ENCODE measurements around the gene MAP1B.

Gene MAP1B

GRCh38 chr5:72134226-72134899 lies 27.1 kb downstream of the MAP1B start:
- no peak for DNase-seq

- DNase-seq: no peak
These were observed 30.6 kb downstream of the MAP1B start for GRCh38 chr5:72137826-72138409.

GRCh38 chr5:72138943-72139521 lies 31.8 kb downstream of the MAP1B start:
- DNase-seq: no peak

DNA sequence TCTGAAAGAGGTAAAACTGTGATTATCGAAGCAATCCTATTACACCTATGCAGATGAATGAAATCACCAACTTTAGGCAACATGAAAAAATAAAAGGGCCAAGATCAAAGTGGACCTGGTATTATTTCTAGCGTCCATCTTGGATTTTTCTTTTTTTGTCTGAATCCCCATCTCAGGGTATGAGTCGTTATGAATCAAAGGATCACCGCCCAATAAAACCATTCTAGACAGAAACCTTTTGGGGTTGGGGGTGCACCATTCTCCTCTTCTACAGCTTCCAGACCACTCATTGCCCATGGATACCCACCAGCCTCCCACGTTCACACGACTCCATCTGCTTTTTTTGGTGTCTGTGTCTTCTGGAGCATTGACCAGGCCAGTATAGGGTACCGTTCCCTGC lies 33.4 kb downstream of the MAP1B start:
- DNase-seq: no peak

DNA sequence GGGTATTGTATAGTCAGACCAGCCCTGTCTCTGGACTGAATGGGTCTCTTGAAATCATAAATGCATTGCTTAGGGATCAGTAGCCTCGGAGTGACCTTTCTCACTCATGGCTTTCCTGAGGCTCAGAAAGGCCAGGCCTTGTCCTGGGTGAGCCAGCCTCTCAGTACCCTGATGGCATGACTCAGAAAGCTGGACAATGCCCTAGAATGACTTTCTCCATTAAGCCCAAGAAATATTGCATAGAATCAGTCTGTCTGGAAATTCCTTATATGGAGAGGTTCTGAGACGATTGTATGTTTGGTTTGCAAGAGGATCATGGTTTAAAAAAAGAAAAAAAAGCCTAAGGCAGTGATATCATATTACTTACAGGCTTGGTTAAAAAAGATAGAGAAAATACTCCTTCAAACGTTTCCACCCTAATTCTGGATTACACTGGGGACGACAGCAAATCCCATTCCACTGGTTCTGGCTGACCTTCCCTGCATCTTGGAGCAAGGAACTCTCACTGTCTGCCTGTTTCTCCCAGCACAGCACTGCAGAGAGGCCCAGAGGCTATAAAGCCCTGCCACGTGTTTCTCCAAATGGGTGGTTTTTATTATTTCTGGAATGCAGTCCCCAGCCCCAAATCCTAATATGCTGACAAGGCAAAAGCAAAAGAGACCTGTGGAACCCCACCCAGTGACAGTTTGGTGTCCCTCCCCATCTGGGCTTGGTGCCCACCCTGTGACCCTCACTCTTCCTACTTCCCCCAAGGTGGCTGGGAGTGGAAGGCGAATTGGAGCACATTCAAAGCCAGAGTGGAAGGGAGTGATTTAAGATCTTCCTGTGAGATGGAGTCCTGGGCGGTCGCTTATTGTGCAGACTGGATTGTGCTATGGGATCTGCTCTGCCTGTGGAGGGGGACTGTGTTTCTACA lies 34.4 kb downstream of the MAP1B start:
- DNase-seq: no peak

GRCh38 chr5:72144762-72145161 lies 37.5 kb downstream of the MAP1B start:
- no peak for DNase-seq

GRCh38 chr5:72145348-72145747 lies 38.1 kb downstream of the MAP1B start:
- DNase-seq: no peak

DNA sequence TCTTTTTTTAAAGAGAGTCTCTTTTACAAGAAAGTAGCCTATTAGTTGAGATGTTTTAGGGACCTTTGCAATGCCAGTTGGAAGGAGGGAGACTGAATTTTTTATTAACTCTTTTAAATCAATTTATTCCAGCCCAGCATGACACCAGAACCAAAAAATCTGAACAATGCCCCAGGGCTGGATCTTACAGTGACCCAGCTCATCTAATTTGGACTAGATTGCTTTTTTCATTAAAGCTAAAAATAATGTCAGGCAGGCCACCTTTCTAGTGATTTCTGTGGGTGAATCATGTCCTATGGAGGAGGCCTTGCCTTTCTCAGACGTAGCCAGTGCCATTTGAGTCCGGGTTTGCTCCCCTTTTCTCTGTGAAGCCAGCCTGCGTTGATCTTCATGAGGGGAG lies 38.8 kb downstream of the MAP1B start:
- DNase-seq: no peak

GRCh38 chr5:72147569-72147968 lies 40.3 kb downstream of the MAP1B start:
- peak; percentile 21 for DNase-seq

DNA sequence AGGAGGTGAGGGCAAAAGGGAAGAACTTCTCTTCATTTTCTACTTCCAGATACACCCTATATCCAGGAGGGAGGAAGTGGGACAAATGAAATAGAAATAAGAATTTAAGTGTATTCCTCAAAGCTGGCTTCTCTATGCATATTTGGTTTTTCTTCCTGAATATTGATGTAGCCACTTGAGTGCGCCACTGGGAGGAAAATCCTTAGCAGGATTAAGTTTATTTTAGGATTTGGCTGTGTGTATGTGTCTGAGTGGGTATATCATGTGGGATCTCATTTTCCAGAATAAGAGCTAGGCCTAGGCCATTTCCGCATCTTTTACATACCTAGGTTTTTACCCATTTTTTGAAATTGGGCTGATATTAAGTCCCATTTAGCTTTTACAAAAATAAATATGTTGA lies 42.5 kb downstream of the MAP1B start:
- DNase-seq: no peak

GRCh38 chr5:72151169-72151568 lies 43.9 kb downstream of the MAP1B start:
- no peak for DNase-seq

- no peak for DNase-seq
These were observed 44.4 kb downstream of the MAP1B start for GRCh38 chr5:72151646-72152045.

DNA sequence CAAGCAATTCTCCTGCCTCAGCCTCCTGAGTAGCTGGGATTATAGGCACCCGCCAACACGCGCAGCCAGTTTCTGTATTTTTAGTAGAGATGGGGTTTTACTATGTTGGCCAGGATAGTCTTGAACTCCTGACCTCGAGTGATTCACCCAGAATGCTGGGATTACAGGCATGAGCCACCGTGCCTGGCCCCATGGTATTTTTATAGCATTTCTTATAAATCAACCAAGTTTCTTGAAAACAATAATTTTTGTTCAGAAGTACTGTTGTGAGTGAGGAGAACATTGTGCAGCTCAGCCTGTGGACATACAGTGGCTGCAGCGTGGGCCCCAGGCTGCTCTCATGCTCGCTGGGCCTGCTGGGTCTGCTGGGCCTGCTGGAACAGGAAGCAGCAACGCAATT lies 45.3 kb downstream of the MAP1B start:
- DNase-seq: no peak

DNA sequence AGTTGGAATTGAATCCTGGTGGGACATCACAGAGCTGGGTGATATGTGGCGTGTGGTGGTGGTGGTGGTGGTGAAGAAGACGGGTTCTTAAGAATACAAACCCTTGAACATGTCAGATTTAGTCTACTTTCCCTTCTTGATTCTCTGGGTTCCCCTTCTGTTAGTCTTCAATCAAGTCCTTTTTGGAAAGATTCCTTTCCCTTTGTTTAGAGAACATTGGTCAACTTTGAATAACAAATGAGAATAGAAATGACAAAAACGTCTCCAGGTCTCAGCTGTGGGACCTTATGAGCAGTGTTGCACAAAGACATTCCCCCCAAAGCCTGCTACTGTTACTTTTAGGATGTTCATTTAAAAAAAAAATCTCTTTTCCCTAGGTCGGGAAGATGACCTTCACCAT lies 46.3 kb downstream of the MAP1B start:
- DNase-seq: no peak

- no peak for DNase-seq
These were observed 46.9 kb downstream of the MAP1B start for GRCh38 chr5:72154076-72154756.

DNA sequence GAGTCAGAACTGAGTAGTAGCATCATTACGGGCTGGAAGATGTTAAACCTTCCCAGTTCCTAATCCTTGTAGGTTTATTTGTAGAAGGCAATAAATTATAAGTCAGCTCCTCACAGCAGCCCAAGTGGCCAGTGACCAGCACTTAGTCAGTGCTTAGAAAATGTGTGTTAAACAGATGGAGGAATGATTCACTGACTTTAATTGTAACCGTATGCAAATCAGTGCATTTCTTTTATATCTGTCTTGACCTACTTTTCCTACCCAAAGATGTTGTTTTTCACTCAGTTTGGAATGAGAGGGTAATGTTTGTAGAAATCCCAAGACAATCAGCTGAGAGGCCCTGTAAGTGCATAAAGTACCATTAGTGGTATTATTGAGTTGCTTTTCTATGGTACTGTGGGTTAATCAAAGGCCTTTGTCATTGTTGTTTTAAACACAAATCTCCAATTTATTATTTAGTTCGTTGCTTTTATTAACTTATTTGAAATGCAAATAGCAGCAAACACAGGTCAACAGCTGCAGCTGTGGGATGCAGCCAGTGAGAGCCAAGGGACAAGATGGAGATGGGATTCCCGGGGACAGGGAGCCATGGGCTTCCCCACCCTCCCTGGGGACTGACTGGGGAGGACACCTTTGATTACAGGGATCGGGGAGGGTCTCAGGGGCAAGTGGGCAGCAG lies 49.8 kb downstream of the MAP1B start:
- peak; percentile 85 for DNase-seq

DNA sequence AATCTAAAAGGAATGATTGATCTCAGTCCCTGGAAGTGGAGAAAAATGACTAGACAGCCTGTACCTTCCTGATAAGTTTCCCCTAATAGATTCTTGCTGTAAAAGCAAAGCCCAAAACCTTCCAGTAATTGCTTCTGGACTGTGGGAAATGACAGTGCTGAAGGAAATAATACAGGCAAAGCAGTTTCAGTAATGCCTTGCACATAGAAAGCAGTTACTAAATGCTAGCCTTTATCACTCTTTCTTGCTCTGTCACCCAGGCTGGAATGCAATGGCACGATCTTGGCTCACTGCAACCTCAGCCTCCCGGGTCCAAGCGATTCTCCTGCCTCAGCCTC lies 50.3 kb downstream of the MAP1B start:
- DNase-seq: peak; percentile 59

GRCh38 chr5:72159501-72159911 lies 52.2 kb downstream of the MAP1B start:
- DNase-seq: no peak

DNA sequence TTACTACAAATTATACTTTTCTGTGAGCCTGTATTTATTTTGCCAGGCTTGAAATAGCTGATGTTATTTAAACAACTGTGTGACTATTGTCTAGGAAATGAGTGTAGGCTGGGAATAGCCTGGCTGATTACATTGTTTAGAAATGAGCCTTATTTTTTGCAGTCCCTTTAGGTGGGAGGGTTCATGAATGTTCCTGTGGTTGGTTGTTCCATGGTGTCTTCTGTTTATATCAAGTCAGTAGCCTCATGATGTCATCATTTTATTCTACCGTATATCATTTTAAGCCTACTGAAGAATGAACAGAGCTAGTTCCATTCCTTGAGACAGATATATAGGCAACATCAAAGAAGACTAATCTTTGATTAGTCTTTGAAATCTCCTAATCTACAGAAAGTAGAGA lies 53.1 kb downstream of the MAP1B start:
- no peak for DNase-seq

GRCh38 chr5:72160959-72161358 lies 53.7 kb downstream of the MAP1B start:
- DNase-seq: no peak

DNA sequence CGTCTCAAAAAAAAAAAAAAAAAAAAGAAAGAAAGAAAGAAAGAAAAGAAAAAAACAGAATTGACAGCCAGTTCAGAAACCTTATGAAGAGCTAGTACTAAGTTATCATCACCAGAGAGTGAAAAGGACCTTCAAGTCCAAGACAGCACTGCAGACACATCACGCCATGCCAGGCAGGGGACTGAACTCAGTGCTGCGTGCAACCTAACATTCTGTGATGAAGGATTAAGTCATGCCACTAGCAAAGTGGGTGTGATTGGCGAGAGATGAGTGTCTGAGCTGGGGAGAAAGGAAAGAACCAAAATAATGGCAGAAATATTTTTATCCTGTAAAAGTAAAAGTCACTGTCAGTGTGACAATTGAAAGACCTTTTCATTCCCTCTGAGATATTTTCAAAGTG lies 54.7 kb downstream of the MAP1B start:
- no peak for DNase-seq

DNA sequence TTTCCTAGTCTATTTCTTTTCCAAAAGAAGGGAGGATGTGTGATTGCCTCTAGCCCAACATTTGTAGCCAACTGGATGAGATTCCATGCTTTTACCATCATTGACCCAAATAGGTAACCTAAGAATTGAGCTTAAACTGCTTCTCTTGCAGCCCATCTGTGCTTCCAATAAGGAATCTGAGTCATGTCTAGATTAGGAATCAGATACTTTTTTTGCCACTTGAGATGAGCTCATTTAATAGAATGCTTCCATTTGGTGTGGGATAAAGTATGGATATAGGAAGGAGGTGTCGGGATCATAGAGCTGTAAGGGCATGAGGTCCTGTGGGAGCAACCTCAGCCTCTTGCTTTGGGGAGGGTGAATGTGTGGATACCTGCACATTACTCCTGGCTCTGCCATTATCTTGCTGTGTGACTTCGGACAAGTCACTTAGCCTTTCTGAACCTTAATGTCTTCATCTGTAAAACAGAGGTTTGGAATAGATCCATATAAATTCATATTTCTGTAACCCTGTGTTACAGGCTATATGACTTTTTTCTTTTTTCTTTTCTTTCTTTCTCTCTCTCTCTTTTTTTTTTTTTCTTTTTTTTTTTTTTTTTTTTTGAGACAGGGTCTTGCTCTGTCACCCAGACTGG lies 56.2 kb downstream of the MAP1B start:
- no peak for DNase-seq
